ENCODE measurements around the gene KRT6C.

- TF ChIP-seq CTCF (conservative IDR thresholded peaks at IDR 0.05) (no peak), ZFX (IDR thresholded peaks at IDR 0.05) (no peak)
Measured at GRCh38 chr12:52426034-52426433, 47.6 kb downstream of the KRT6C start.

All from C4-2B (cell line).